Skeletal muscle satellite cell (primary cell): ENCODE data around the gene CHST8.

Experiments
- H3K27me3 ChIP-seq: 2 replicates; pipeline ENCODE4 v1.7.0; 2013; ENCODE audit warnings: low read length; ENCODE audit not compliant: control insufficient read depth, insufficient read depth
- H3K36me3 ChIP-seq: 2 replicates; pipeline ENCODE4 v1.7.0; 2013; ENCODE audit warnings: mild to moderate bottlenecking, control low read depth, low read length; ENCODE audit not compliant: insufficient read depth
- H3K4me1 ChIP-seq: 2 replicates; pipeline ENCODE4 v1.7.0; 2013; ENCODE audit warnings: low read length; ENCODE audit not compliant: control insufficient read depth, insufficient read depth
- H3K4me2 ChIP-seq: 2 replicates; pipeline ENCODE4 v1.7.0; 2013; ENCODE audit warnings: mild to moderate bottlenecking, low read length
- H3K4me3 ChIP-seq: 2 replicates; pipeline ENCODE4 v1.7.0; 2013; ENCODE audit warnings: low read length
- H3K9ac ChIP-seq: 2 replicates; pipeline ENCODE4 v1.7.0; 2013; ENCODE audit warnings: mild to moderate bottlenecking, low read depth, low read length, moderate library complexity
- H3K9me3 ChIP-seq: replicated peaks from 2 replicates; pipeline ENCODE4 v1.7.0; 2013; ENCODE audit warnings: mild to moderate bottlenecking, control low read depth, low read length

The CHST8 gene

GRCh38 chr19:33667141-33667650, 45.4 kb downstream of the CHST8 start:
- no peaks in the 10 kb centered on the region for H3K4me1 ChIP-seq
- H3K27me3 ChIP-seq, result no peaks in the 10 kb centered on the region
- no peak overlapping the region for H3K4me3 ChIP-seq
- H3K4me2 ChIP-seq, result no peak overlapping the region
- H3K9me3 ChIP-seq, result no peaks in the 10 kb centered on the region
- H3K9ac ChIP-seq, result no peak overlapping the region
- H3K36me3 ChIP-seq, result no peaks in the 10 kb centered on the region

- Histone ChIP-seq H3K4me2 (no peak overlapping the region), H3K27me3 (no peaks in the 10 kb centered on the region), H3K9ac (no peak overlapping the region), H3K4me1 (no peaks in the 10 kb centered on the region), H3K36me3 (no peaks in the 10 kb centered on the region), H3K9me3 (no peaks in the 10 kb centered on the region), H3K4me3 (no peak overlapping the region)
These were observed 46.1 kb downstream of the CHST8 start for GRCh38 chr19:33667881-33668280.

GRCh38 chr19:33668968-33669367, 47.2 kb downstream of the CHST8 start:
- no peaks in the 10 kb centered on the region for H3K36me3 ChIP-seq
- no peak overlapping the region for H3K4me3 ChIP-seq
- H3K9me3 ChIP-seq, result peaks cover 1% of the 10 kb centered on the region
- no peaks in the 10 kb centered on the region for H3K4me1 ChIP-seq
- no peak overlapping the region for H3K9ac ChIP-seq
- no peak overlapping the region for H3K4me2 ChIP-seq
- H3K27me3 ChIP-seq, result no peaks in the 10 kb centered on the region

GRCh38 chr19:33669376-33669775, 47.6 kb downstream of the CHST8 start:
- H3K27me3 ChIP-seq, result no peaks in the 10 kb centered on the region
- no peaks in the 10 kb centered on the region for H3K4me1 ChIP-seq
- H3K36me3 ChIP-seq, result no peaks in the 10 kb centered on the region
- no peak overlapping the region for H3K4me2 ChIP-seq
- H3K9ac ChIP-seq, result no peak overlapping the region
- H3K4me3 ChIP-seq, result no peak overlapping the region
- peaks cover 3% of the 10 kb centered on the region for H3K9me3 ChIP-seq

GRCh38 chr19:33670398-33670797, 48.6 kb downstream of the CHST8 start:
- Histone ChIP-seq H3K4me2 (no peak overlapping the region), H3K4me1 (no peaks in the 10 kb centered on the region), H3K27me3 (no peaks in the 10 kb centered on the region), H3K36me3 (no peaks in the 10 kb centered on the region), H3K9me3 (peaks cover 8% of the 10 kb centered on the region), H3K9ac (no peak overlapping the region), H3K4me3 (no peak overlapping the region)

GRCh38 chr19:33671211-33671610, 49.5 kb downstream of the CHST8 start:
- Histone ChIP-seq H3K4me2 (no peak overlapping the region), H3K4me3 (no peak overlapping the region), H3K36me3 (no peaks in the 10 kb centered on the region), H3K9ac (no peak overlapping the region), H3K4me1 (no peaks in the 10 kb centered on the region), H3K9me3 (peaks cover 8% of the 10 kb centered on the region), H3K27me3 (no peaks in the 10 kb centered on the region)

- Histone ChIP-seq H3K9me3 (peaks cover 8% of the 10 kb centered on the region), H3K27me3 (no peaks in the 10 kb centered on the region), H3K4me3 (no peak overlapping the region), H3K4me2 (no peak overlapping the region), H3K4me1 (no peaks in the 10 kb centered on the region), H3K9ac (no peak overlapping the region), H3K36me3 (no peaks in the 10 kb centered on the region)
These were observed 51.6 kb downstream of the CHST8 start for GRCh38 chr19:33673258-33673875.

- Histone ChIP-seq H3K4me1 (no peaks in the 10 kb centered on the region), H3K4me3 (no peak overlapping the region), H3K9me3 (peaks cover 8% of the 10 kb centered on the region), H3K27me3 (no peaks in the 10 kb centered on the region), H3K4me2 (no peak overlapping the region), H3K36me3 (no peaks in the 10 kb centered on the region), H3K9ac (no peak overlapping the region)
These were observed 52.4 kb downstream of the CHST8 start for GRCh38 chr19:33673996-33674625.

- no peak overlapping the region for H3K4me3 ChIP-seq
- H3K4me1 ChIP-seq, result no peaks in the 10 kb centered on the region
- H3K9ac ChIP-seq, result no peak overlapping the region
- no peak overlapping the region for H3K4me2 ChIP-seq
- no peaks in the 10 kb centered on the region for H3K27me3 ChIP-seq
- H3K36me3 ChIP-seq, result no peaks in the 10 kb centered on the region
- peaks cover 8% of the 10 kb centered on the region for H3K9me3 ChIP-seq
These were observed 53.0 kb downstream of the CHST8 start for GRCh38 chr19:33674626-33675367.

GRCh38 chr19:33675501-33676124, 53.9 kb downstream of the CHST8 start:
- Histone ChIP-seq H3K9ac (no peak overlapping the region), H3K9me3 (peaks cover 8% of the 10 kb centered on the region), H3K4me3 (no peak overlapping the region), H3K4me1 (no peaks in the 10 kb centered on the region), H3K4me2 (no peak overlapping the region), H3K27me3 (no peaks in the 10 kb centered on the region), H3K36me3 (no peaks in the 10 kb centered on the region)

- Histone ChIP-seq H3K9me3 (peaks cover 8% of the 10 kb centered on the region), H3K4me2 (no peak overlapping the region), H3K9ac (no peak overlapping the region), H3K4me1 (no peaks in the 10 kb centered on the region), H3K4me3 (no peak overlapping the region), H3K36me3 (no peaks in the 10 kb centered on the region), H3K27me3 (no peaks in the 10 kb centered on the region)
These were observed 55.4 kb downstream of the CHST8 start for GRCh38 chr19:33676999-33677665.
